ENCODE data around the gene TSPAN6. TPM values are rescaled to one million over a fixed set of nuclear protein-coding genes. Genes with fewer than 3 reads are reported as not detected.
A peak's percentile ranks its signal among the peaks of the same experiment; 100 is the strongest.

Gene TSPAN6
- total RNA-seq, 1 donor from 2014 or later = 0.07 TPM

DNA sequence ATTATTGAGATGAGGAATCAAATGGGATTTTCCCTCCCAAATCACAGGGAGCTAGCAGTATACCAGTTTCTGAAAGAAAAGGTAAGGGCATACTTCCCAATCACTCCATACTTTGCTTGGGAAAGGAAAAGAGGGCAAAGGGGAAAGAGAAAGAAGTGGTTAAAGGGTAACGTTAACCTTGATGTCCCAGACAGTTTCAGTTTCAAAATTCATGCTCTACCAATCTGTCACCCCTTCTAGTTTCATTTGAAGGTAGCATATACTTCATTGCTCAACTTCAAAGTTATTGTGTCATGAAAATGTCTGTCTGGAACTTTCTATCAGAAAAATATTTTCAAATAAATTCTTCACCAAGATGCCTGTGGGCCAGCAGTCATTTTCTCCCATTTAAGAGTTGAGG is 35.8 kb downstream of the TSPAN6 start:
- Mint-ChIP-seq H3K27ac (no peak overlapping the region), H3K4me3 (no peak overlapping the region), H3K4me1 (peaks cover 8% of the 10 kb centered on the region), H3K36me3 (ENCODE audit: low read depth) (no peaks in the 10 kb centered on the region), H3K9me3 (no peaks in the 10 kb centered on the region), H3K27me3 (peaks cover 2% of the 10 kb centered on the region)
- intact Hi-C loops (cut with micrococcal nuclease) = no loop called here
- ChIA-PET CTCF (interaction anchor here (1.2 kb wide), 1 partner anchor 14 kb away, joined by 3 read pairs; no protein-coding TSS in a partner anchor), POLR2A (no interaction called here)
- TF ChIP-seq, protein P1, sequence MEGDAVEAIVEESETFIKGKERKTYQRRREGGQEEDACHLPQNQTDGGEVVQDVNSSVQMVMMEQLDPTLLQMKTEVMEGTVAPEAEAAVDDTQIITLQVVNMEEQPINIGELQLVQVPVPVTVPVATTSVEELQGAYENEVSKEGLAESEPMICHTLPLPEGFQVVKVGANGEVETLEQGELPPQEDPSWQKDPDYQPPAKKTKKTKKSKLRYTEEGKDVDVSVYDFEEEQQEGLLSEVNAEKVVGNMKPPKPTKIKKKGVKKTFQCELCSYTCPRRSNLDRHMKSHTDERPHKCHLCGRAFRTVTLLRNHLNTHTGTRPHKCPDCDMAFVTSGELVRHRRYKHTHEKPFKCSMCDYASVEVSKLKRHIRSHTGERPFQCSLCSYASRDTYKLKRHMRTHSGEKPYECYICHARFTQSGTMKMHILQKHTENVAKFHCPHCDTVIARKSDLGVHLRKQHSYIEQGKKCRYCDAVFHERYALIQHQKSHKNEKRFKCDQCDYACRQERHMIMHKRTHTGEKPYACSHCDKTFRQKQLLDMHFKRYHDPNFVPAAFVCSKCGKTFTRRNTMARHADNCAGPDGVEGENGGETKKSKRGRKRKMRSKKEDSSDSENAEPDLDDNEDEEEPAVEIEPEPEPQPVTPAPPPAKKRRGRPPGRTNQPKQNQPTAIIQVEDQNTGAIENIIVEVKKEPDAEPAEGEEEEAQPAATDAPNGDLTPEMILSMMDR (IDR thresholded peaks at IDR 0.05) = no peak
- DNase-seq (no peak), ATAC-seq (ENCODE audit: low read depth) (peak; percentile 50)

DNA sequence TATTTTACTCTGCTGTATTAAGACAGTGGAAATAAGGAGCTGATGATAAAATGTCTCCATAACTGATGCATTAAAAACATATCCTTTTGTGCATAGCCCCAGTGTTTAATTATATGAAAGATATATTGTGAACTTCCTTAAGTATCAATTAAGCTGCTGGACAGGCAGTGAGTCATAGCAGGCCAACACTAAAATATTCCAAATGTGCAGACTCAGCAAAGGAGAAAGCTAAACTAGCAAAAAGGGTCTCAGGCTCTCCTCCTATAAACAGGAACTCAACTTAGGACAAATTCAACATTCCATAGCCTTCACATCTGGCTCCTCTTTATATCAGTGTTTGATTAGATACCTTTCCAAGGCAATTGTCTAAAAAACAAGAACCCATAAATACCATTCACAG is 36.3 kb downstream of the TSPAN6 start:
- Mint-ChIP-seq H3K27me3 (peaks cover 2% of the 10 kb centered on the region), H3K36me3 (ENCODE audit: low read depth) (no peaks in the 10 kb centered on the region), H3K4me1 (peaks cover 8% of the 10 kb centered on the region), H3K9me3 (no peaks in the 10 kb centered on the region), H3K27ac (no peak overlapping the region), H3K4me3 (no peak overlapping the region)
- TF ChIP-seq, protein P1 (IDR thresholded peaks at IDR 0.05) = no peak
- DNase-seq = no peak
- intact Hi-C loops (cut with micrococcal nuclease) = no loop called here
- ChIA-PET CTCF (interaction anchor here (1.2 kb wide), 1 partner anchor 15 kb away, joined by 3 read pairs; no protein-coding TSS in a partner anchor), POLR2A (no interaction called here)
- ATAC-seq (ENCODE audit: low read depth) = no peak

DNA sequence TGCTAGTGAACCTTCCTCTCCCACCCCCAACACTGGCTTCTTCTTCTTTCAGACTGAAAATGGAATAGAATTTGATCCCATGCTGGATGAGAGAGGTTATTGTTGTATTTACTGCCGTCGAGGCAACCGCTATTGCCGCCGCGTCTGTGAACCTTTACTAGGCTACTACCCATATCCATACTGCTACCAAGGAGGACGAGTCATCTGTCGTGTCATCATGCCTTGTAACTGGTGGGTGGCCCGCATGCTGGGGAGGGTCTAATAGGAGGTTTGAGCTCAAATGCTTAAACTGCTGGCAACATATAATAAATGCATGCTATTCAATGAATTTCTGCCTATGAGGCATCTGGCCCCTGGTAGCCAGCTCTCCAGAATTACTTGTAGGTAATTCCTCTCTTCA is 37.1 kb downstream of the TSPAN6 start:
- DNase-seq = no peak
- peaks cover 8% of the 10 kb centered on the region for H3K4me1 Mint-ChIP-seq
- H3K4me3 Mint-ChIP-seq = no peak overlapping the region
- ChIA-PET CTCF (no interaction called here), POLR2A (no interaction called here)
- intact Hi-C loops (cut with micrococcal nuclease) = no loop called here
- H3K27ac Mint-ChIP-seq = no peak overlapping the region
- no peaks in the 10 kb centered on the region for H3K9me3 Mint-ChIP-seq
- ATAC-seq (ENCODE audit: low read depth) = no peak
- TF ChIP-seq, protein P1 (IDR thresholded peaks at IDR 0.05) = no peak
- H3K27me3 Mint-ChIP-seq = peaks cover 2% of the 10 kb centered on the region
- H3K36me3 Mint-ChIP-seq (ENCODE audit: low read depth) = no peaks in the 10 kb centered on the region

DNA sequence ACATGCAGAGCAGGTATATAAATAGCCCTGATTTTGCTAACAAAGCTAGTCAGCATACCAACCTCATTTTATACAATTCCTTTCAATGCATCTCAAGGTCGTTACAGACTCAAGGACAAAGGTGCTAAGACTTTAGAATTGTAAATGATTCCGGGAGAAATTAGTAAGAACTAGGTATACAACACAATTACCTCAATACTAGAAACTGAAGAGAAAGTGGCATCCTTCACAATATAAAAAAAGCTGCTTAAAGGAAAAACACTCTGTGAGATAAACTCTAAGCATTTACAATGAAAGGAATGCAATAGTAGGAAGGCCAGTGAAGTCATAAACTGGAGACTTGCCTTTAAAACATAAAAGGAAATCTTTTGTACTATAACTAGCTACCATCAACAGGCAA is 40.0 kb downstream of the TSPAN6 start:
- Mint-ChIP-seq H3K4me3 (no peak overlapping the region), H3K36me3 (ENCODE audit: low read depth) (no peaks in the 10 kb centered on the region), H3K9me3 (no peaks in the 10 kb centered on the region), H3K27ac (no peak overlapping the region), H3K4me1 (peaks cover 8% of the 10 kb centered on the region), H3K27me3 (no peaks in the 10 kb centered on the region)
- TF ChIP-seq, protein P1 (IDR thresholded peaks at IDR 0.05) = no peak
- ATAC-seq (ENCODE audit: low read depth) (no peak), DNase-seq (no peak)
- POLR2A ChIA-PET = no interaction called here
- CTCF ChIA-PET = no interaction called here
- intact Hi-C loops (cut with micrococcal nuclease) = no loop called here

DNA sequence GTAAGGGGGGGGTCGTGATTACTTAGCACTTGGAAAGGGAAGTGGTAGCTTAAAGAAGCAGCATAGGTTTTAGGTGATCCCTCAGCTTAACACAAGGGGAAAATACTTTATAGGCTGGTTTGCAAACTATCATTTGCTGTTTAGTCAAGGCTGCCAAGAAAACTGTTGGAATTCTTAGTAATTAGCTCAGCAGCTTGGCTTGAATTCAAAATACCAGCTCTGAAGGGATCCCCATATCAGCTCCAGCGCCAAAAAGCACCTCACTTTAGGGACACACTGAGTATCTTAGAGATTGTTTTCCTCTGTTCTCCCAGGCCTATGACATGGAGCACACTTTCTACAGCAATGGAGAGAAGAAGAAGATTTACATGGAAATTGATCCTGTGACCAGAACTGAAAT is 43.0 kb downstream of the TSPAN6 start:
- H3K27me3 Mint-ChIP-seq = no peaks in the 10 kb centered on the region

More for the DNA sequence above, 43.0 kb downstream of the TSPAN6 start:
- POLR2A ChIA-PET = no interaction called here
- DNase-seq (no peak), ATAC-seq (ENCODE audit: low read depth) (no peak)
- Mint-ChIP-seq H3K36me3 (ENCODE audit: low read depth) (no peaks in the 10 kb centered on the region), H3K4me3 (no peak overlapping the region), H3K4me1 (peaks cover 7% of the 10 kb centered on the region), H3K9me3 (no peaks in the 10 kb centered on the region), H3K27ac (no peak overlapping the region)
- intact Hi-C loops (cut with micrococcal nuclease) = no loop called here
- CTCF ChIA-PET = no interaction called here
- TF ChIP-seq, protein P1 (IDR thresholded peaks at IDR 0.05) = no peak

Measured in activated B cell treated with CpG ODN at 0.5 μM for 24 hours (primary cell).